Thoracic aorta (tissue), 2 donors: ENCODE data around the gene PEX16. TPM values are rescaled to one million over a fixed set of nuclear protein-coding genes. Genes with fewer than 3 reads are reported as not detected.

Source experiments
- ATAC-seq: fragments of 150-250 bp; one replicate; pipeline ENCODE4 v1.8.0; 2017; ENCODE audit warnings: low read depth; ENCODE audit not compliant: insufficient number of reproducible peaks, low FRiP score
- DNase-seq: peaks from one replicate; pipeline ENCODE4 v3.0.0-alpha.2; 2020; ENCODE audit warnings: low spot score
- H3K27ac ChIP-seq, 2 donors: fragments of 200-600 bp; sonication (generic); 1 replicate in 1 of 2; 2 replicates in 1 of 2; pipeline ENCODE4 v1.5.1; 2016; ENCODE audit warnings: mild to moderate bottlenecking in 2 of 2, moderate library complexity in 2 of 2
- H3K27me3 ChIP-seq: fragments of 200-600 bp; sonication (generic); replicated peaks from 2 replicates; pipeline ENCODE4 v1.6.0; 2016; ENCODE audit warnings: mild to moderate bottlenecking; ENCODE audit not compliant: insufficient read depth
- H3K36me3 ChIP-seq: fragments of 200-600 bp; sonication (generic); one replicate; pipeline ENCODE4 v1.5.1; 2016
- H3K4me1 ChIP-seq, 2 donors: fragments of 200-600 bp; sonication (generic); 1 replicate in 1 of 2; 2 replicates in 1 of 2; pipeline versions ENCODE4 v1.5.1 to v1.6.0; 2016; ENCODE audit warnings: low read depth in 2 of 2, mild to moderate bottlenecking in 1 of 2; ENCODE audit not compliant: control insufficient read depth in 1 of 2
- H3K4me3 ChIP-seq: fragments of 200-600 bp; sonication (generic); 2 replicates; pipeline ENCODE4 v1.5.1; 2016; ENCODE audit warnings: mild to moderate bottlenecking
- H3K9me3 ChIP-seq: fragments of 200-600 bp; sonication (generic); 2 replicates; pipeline ENCODE4 v1.5.1; 2016
- CTCF ChIP-seq: fragments of 200-600 bp; sonication (generic); IDR thresholded peaks from one replicate; pipeline ENCODE4 v1.5.1; 2019; ENCODE audit warnings: antibody characterized with exemption
- total RNA-seq, 2 donors: library from RNA; depleted of rRNA; stranded (reverse); fragments of >200 nt; gene quantifications; one replicate each; pipeline versions ENCODE4 v1.1.0 to v1.2.3, GENCODE V29; 2016

The PEX16 gene
- total RNA-seq, 2 donors from 2014 or later = 12.1 to 19.8 TPM

DNA sequence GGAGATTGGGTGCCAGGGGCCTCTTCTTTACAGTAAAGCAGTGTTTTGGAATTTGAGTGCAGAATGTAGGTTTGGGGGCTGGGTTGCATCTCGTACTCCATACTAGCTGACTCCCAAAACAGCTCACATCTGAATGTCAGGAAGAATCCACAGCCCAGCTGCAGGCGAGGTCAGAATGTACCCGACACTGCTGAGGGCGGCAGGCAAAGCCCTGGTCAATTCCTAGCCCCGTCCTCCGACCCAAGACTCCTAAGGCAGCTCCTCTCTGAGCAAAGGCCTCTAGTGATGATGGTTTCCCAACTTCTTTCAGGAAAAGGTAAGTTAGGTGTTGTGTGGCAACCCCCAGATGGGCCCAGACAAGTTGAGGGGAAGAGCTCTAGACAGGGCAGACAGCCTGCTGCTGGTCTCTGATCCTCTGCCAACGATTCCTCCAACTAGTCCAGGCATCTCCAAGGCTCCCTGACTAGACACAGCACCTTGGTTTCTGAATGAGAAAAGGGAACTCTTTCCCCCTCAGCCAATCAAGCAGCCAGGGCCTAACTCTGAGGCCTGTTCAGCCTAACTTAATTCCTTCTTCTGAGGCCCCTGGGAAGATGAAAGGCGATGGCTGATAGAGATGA is 13.4 kb upstream of the PEX16 start:
- Histone ChIP-seq H3K4me1 (no peaks in the 10 kb centered on the region), H3K27ac (no peak overlapping the region), H3K36me3 (peaks cover 39% of the 10 kb centered on the region), H3K9me3 (no peaks in the 10 kb centered on the region), H3K27me3 (no peaks in the 10 kb centered on the region), H3K4me3 (no peak overlapping the region)
- ATAC-seq (no peak), DNase-seq (no peak)
- TF ChIP-seq CTCF = no peak

- Histone ChIP-seq H3K4me3 (no peak overlapping the region), H3K27me3 (no peaks in the 10 kb centered on the region), H3K36me3 (peaks cover 31% of the 10 kb centered on the region), H3K9me3 (no peaks in the 10 kb centered on the region), H3K27ac (no peak overlapping the region), H3K4me1 (no peaks in the 10 kb centered on the region)
- DNase-seq (no peak), ATAC-seq (no peak)
- TF ChIP-seq CTCF = no peak
Observed at GRCh38 chr11:45930031-45930794, 12.5 kb upstream of the PEX16 start.

- no peak for DNase-seq
- no peak overlapping the region for H3K27ac ChIP-seq
- no peak for ATAC-seq
Observed at GRCh38 chr11:45929486-45930030, 11.9 kb upstream of the PEX16 start.

GRCh38 chr11:45928535-45929215 is 11.0 kb upstream of the PEX16 start:
- Histone ChIP-seq H3K27ac (no peak overlapping the region), H3K27me3 (no peaks in the 10 kb centered on the region), H3K9me3 (no peaks in the 10 kb centered on the region), H3K36me3 (peaks cover 16% of the 10 kb centered on the region), H3K4me1 (no peaks in the 10 kb centered on the region), H3K4me3 (no peak overlapping the region)
- no peak for ATAC-seq
- no peak for DNase-seq
- TF ChIP-seq CTCF = no peak

More at GRCh38 chr11:45929486-45930030, 11.9 kb upstream of the PEX16 start:
- TF ChIP-seq CTCF = no peak
- Histone ChIP-seq H3K4me3 (no peak overlapping the region), H3K27me3 (no peaks in the 10 kb centered on the region), H3K9me3 (no peaks in the 10 kb centered on the region), H3K36me3 (peaks cover 25% of the 10 kb centered on the region), H3K4me1 (no peaks in the 10 kb centered on the region)
